ENCODE results near the gene ALAS2.

DNA sequence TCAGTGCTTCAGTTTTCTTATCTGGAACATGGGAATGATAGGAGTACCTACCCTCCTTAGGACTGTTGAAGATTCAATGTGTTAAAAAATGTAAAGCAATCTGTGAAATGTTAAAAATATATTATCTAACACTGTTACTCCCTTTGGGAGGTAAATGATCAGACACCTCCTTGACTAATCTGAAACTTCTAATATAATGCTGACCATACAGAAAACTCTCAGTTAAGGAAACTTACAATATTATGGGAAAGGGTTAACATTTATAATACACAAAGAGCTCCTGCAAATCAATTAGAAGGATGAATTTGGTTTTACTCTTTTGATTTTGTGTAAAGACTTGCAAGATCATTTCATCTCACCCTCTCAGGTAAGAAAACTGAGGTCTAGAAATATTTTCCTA lies 35.2 kb downstream of the ALAS2 start:
- TF ChIP-seq TAF1 (conservative IDR thresholded peaks at IDR 0.05) (no peak), RAD21 (IDR thresholded peaks at IDR 0.05) (no peak), FOXA1 (IDR thresholded peaks at IDR 0.05) (no peak), YY1 (IDR thresholded peaks at IDR 0.05) (no peak), EGR1 (IDR thresholded peaks at IDR 0.05; ENCODE audit: low read depth in 2 of 2) (no peak), SP1 (IDR thresholded peaks at IDR 0.05) (no peak), FOXA2 (IDR thresholded peaks at IDR 0.05) (no peak), HNF4G (IDR thresholded peaks at IDR 0.05) (no peak)
- TF ChIP-seq, protein P1, sequence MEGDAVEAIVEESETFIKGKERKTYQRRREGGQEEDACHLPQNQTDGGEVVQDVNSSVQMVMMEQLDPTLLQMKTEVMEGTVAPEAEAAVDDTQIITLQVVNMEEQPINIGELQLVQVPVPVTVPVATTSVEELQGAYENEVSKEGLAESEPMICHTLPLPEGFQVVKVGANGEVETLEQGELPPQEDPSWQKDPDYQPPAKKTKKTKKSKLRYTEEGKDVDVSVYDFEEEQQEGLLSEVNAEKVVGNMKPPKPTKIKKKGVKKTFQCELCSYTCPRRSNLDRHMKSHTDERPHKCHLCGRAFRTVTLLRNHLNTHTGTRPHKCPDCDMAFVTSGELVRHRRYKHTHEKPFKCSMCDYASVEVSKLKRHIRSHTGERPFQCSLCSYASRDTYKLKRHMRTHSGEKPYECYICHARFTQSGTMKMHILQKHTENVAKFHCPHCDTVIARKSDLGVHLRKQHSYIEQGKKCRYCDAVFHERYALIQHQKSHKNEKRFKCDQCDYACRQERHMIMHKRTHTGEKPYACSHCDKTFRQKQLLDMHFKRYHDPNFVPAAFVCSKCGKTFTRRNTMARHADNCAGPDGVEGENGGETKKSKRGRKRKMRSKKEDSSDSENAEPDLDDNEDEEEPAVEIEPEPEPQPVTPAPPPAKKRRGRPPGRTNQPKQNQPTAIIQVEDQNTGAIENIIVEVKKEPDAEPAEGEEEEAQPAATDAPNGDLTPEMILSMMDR (IDR thresholded peaks at IDR 0.05; ENCODE audit: low read depth, low read length, missing input control) = no peak
- TF ChIP-seq, protein P2, sequence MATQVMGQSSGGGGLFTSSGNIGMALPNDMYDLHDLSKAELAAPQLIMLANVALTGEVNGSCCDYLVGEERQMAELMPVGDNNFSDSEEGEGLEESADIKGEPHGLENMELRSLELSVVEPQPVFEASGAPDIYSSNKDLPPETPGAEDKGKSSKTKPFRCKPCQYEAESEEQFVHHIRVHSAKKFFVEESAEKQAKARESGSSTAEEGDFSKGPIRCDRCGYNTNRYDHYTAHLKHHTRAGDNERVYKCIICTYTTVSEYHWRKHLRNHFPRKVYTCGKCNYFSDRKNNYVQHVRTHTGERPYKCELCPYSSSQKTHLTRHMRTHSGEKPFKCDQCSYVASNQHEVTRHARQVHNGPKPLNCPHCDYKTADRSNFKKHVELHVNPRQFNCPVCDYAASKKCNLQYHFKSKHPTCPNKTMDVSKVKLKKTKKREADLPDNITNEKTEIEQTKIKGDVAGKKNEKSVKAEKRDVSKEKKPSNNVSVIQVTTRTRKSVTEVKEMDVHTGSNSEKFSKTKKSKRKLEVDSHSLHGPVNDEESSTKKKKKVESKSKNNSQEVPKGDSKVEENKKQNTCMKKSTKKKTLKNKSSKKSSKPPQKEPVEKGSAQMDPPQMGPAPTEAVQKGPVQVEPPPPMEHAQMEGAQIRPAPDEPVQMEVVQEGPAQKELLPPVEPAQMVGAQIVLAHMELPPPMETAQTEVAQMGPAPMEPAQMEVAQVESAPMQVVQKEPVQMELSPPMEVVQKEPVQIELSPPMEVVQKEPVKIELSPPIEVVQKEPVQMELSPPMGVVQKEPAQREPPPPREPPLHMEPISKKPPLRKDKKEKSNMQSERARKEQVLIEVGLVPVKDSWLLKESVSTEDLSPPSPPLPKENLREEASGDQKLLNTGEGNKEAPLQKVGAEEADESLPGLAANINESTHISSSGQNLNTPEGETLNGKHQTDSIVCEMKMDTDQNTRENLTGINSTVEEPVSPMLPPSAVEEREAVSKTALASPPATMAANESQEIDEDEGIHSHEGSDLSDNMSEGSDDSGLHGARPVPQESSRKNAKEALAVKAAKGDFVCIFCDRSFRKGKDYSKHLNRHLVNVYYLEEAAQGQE (IDR thresholded peaks at IDR 0.05) = no peak
- TF ChIP-seq, protein P3, sequence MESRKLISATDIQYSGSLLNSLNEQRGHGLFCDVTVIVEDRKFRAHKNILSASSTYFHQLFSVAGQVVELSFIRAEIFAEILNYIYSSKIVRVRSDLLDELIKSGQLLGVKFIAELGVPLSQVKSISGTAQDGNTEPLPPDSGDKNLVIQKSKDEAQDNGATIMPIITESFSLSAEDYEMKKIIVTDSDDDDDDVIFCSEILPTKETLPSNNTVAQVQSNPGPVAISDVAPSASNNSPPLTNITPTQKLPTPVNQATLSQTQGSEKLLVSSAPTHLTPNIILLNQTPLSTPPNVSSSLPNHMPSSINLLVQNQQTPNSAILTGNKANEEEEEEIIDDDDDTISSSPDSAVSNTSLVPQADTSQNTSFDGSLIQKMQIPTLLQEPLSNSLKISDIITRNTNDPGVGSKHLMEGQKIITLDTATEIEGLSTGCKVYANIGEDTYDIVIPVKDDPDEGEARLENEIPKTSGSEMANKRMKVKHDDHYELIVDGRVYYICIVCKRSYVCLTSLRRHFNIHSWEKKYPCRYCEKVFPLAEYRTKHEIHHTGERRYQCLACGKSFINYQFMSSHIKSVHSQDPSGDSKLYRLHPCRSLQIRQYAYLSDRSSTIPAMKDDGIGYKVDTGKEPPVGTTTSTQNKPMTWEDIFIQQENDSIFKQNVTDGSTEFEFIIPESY (IDR thresholded peaks at IDR 0.05) = no peak
- TF ChIP-seq, protein P4, sequence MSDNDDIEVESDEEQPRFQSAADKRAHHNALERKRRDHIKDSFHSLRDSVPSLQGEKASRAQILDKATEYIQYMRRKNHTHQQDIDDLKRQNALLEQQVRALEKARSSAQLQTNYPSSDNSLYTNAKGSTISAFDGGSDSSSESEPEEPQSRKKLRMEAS (IDR thresholded peaks at IDR 0.05) = no peak
